Osteoblast (primary cell): ENCODE measurements around the gene RNU1-4. TPM values are rescaled to one million over a fixed set of nuclear protein-coding genes. Genes with fewer than 3 reads are reported as not detected.
"Not testable (repeated sequence)": the region's sequence is repeated elsewhere in the genome, so short reads cannot be mapped to it uniquely, and the experiment has no call there.

ENCODE experiments used
- DNase-seq: peaks from one replicate; pipeline ENCODE4 v3.0.0; 2011; ENCODE audit warnings: low spot score, mixed read lengths; ENCODE audit not compliant: insufficient read length; ENCODE audit errors: missing footprints
- H2AFZ ChIP-seq: 2 replicates; pipeline ENCODE4 v1.6.0; 2011; ENCODE audit warnings: mild to moderate bottlenecking, low read length
- H3K27ac ChIP-seq: 2 replicates; pipeline ENCODE4 v1.5.1; 2011; ENCODE audit warnings: mild to moderate bottlenecking, low read depth, low read length, moderate library complexity
- H3K27me3 ChIP-seq: 2 replicates; pipeline ENCODE4 v1.6.0; 2012; ENCODE audit warnings: mild to moderate bottlenecking, control low read depth, inconsistent platforms, low read length, moderate library complexity; ENCODE audit not compliant: insufficient read depth
- H3K36me3 ChIP-seq: 2 replicates; pipeline ENCODE4 v1.5.1; 2011; ENCODE audit warnings: mild to moderate bottlenecking, low read length, control low read depth, moderate library complexity; ENCODE audit not compliant: insufficient read depth
- H3K4me1 ChIP-seq: 2 replicates; pipeline ENCODE4 v1.5.1; 2011; ENCODE audit warnings: mild to moderate bottlenecking, low read length, control low read depth, moderate library complexity; ENCODE audit not compliant: insufficient read depth
- H3K4me2 ChIP-seq: 2 replicates; pipeline ENCODE4 v1.6.0; 2011; ENCODE audit warnings: mild to moderate bottlenecking, low read length; ENCODE audit not compliant: insufficient read depth
- H3K4me3 ChIP-seq: fragments of 200-600 bp; sonication (generic); 3 replicates; pipeline ENCODE4 v1.5.1; 2012; ENCODE audit warnings: mild to moderate bottlenecking, low read length, inconsistent platforms; ENCODE audit not compliant: insufficient read depth
- H3K79me2 ChIP-seq: 2 replicates; pipeline ENCODE4 v1.6.0; 2012; ENCODE audit warnings: mild to moderate bottlenecking, low read length, control low read depth, inconsistent platforms; ENCODE audit not compliant: insufficient read depth
- H3K9me3 ChIP-seq: 2 replicates; pipeline ENCODE4 v1.5.1; 2011; ENCODE audit warnings: low read depth, low read length, control low read depth
- H4K20me1 ChIP-seq: 2 replicates; pipeline ENCODE4 v1.6.0; 2012; ENCODE audit warnings: mild to moderate bottlenecking, low read length, control low read depth; ENCODE audit not compliant: insufficient read depth
- total RNA-seq: library from RNA; depleted of rRNA; stranded (reverse); fragments of >200 nt; gene quantifications from 2 replicates; pipeline ENCODE4 v1.2.3, GENCODE V29; 2012

RNU1-4 gene
- total RNA-seq: under 0.01 TPM in 1 of 2 replicates, not detected in the other

DNA sequence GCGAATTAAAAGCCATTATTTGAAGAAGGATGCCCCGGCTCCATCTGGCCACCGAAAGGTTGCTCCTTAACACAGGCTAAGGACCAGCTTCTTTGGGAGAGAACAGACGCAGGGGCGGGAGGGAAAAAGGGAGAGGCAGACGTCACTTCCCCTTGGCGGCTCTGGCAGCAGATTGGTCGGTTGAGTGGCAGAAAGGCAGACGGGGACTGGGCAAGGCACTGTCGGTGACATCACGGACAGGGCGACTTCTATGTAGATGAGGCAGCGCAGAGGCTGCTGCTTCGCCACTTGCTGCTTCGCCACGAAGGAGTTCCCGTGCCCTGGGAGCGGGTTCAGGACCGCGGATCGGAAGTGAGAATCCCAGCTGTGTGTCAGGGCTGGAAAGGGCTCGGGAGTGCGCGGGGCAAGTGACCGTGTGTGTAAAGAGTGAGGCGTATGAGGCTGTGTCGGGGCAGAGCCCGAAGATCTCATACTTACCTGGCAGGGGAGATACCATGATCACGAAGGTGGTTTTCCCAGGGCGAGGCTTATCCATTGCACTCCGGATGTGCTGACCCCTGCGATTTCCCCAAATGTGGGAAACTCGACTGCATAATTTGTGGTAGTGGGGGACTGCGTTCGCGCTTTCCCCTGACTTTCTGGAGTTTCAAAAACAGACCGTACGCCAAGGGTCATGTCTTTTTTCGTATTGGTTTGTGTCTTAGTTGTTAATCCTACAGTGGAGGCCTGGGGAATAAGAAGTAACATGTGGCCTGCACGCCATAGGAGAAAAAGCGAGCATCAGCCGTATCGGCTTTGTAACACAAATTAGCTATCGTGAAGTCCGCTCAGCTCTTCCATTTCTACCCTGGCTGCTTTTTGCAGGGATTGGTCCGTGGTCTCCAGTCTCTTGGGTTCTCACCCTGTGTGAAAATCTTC, at the start of gene RNU1-4:
Gene RNU1-4 (plus strand): TSS at position 470 of the 918 bp plus-strand sequence.
- not testable (repeated sequence) for H3K79me2 ChIP-seq, H3K9me3 ChIP-seq, H2AFZ ChIP-seq, H3K4me3 ChIP-seq, H3K36me3 ChIP-seq, H4K20me1 ChIP-seq, H3K27me3 ChIP-seq, H3K27ac ChIP-seq, H3K4me2 ChIP-seq, H3K4me1 ChIP-seq, DNase-seq

DNA sequence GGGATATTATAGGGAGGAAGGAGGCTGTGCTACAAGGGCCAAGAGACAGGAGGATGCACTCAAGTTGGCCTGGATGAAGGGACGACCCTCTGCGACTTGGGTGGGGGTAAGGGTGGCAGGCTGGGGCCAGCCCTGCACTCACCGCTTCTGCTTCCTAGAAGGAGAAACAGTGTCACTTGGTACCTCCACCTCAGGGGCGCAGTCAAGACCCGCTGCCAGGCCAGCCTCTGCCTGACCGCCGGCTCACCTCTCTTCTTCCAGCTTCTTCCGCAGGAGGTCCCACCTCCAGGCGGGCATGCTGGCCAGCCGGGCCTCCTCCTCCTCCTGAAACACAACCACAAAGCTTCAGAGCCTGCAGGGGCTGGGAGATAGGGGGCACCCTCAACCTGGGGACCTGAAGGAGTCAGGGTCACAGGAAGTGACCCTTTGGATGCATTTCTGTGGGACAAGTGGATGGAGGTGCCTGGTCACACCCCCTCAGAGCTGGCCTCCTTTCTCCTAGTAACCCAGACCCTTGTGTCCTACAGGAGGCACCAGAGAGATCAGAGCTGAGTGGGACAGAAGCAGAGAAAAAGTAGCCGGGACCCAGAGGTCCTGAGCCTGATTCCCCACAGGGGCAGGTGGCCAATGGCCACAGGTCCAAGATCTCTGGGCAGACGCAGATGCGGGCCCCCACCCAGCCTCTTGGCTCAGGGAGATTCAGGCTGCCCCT, 49.2 kb upstream of the RNU1-4 start:
- H4K20me1 ChIP-seq, H3K9me3 ChIP-seq, H3K36me3 ChIP-seq, H3K79me2 ChIP-seq, H3K4me1 ChIP-seq, H3K27ac ChIP-seq, H2AFZ ChIP-seq, DNase-seq, H3K4me2 ChIP-seq, H3K4me3 ChIP-seq, H3K27me3 ChIP-seq: not testable (repeated sequence)

DNA sequence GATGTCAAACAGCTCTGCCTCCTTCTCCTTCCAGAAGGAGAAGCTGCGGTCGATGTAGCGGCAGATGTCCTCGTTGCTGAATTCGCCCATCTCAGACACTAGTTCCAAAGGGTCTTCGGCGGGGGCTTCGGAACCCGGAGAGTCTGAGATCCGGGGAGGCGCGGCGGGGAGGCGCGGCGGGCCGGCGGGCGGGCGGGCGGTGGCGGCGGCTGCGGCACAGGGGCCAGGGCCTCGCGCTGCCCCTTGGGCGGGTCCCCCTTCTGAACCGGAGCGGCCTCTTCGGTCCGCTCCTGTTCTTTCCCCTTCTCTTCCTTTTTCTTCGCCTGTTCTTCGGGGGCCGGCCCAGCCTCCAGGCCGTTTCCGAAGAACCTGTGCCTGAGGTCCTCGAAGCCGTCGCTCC, 48.0 kb upstream of the RNU1-4 start:
- not testable (repeated sequence) for H3K27ac ChIP-seq, H3K79me2 ChIP-seq, H3K27me3 ChIP-seq, H2AFZ ChIP-seq, H3K4me1 ChIP-seq, H3K9me3 ChIP-seq, H3K4me2 ChIP-seq, H3K4me3 ChIP-seq, H4K20me1 ChIP-seq, DNase-seq, H3K36me3 ChIP-seq

DNA sequence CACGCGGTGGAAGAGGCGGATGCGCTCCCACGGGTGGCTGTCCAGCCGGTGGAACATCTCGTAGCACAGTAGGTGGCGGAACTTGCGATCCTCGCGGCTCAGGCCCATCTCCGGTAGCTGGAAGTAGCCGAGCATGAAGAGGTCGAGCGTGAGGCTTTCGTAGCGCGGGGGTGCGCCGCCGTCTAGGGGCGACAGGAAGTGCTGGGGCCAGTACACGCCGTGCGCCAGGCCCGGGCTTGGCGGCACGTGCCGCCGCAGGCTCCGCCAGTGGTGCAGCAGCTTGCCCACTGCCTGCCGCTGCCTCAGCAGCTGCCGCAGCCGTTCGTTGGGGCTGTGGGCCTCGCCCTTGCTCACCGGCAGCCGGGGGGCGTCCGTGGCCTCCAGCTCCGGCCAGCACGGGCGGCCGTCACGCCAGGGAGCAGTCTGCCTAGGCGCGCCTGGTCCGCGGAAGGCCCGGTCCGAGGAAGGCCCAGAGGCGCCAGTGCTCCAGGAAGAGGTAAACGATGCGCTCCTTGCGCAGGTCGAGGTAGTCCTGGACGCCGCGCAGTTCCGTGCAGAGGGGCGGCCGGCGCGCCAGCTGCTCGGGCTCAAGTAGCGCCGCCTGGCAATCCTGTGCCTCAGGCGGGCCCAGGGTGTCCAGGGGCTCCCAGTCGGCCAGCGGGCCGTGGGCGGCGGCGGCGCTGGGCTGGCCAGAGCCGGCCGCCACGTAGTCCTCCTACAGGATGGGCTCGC, 47.4 kb upstream of the RNU1-4 start:
- H3K27me3 ChIP-seq, H4K20me1 ChIP-seq, H3K79me2 ChIP-seq, H3K4me2 ChIP-seq, H3K36me3 ChIP-seq, H3K4me3 ChIP-seq, H3K4me1 ChIP-seq, H3K9me3 ChIP-seq, H2AFZ ChIP-seq, H3K27ac ChIP-seq, DNase-seq: not testable (repeated sequence)

DNA sequence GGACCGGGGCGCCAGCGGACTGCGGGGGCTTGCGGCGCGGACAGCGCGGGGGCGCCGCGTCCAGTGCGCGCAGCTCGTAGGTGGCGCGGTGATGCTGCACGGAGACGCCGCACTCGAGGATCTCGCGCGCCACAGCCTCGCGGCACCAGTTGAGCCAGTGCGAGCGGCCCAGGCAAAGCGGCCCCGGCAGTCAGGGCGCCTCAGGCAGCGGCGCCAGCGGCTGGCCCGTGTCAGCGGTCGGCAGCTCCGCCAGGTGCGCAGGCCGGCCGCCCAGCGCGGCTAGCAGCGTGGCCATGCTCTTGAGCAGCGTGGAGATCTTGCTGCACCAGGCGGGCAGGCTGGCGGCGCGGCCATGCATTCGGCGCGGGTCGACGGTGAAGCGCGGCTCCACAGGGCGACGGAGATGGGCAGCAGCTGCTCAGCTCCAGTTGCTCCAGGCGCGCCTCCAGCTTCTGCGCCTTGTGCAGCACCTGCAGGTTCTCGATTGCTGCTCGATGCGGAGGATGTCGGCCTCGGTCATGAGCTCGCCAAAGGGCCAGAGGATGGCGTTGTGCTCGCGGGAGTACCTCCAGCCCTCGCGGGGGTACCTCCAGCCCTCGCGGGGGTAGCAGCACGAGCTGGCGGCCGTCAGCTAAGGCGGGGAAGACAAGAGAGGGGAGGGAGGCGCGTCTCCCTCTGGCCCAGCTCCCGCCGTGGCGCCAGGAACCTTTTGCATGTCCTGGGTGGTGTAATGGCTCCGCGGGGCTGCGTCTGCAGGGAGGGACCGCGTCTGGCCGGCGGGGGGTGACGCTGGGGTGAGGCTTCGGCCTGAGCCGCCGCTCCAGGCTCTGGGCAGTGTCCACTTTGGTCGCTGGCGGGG, 46.6 kb upstream of the RNU1-4 start:
- not testable (repeated sequence) for H3K27ac ChIP-seq, H3K9me3 ChIP-seq, H3K4me3 ChIP-seq, H3K4me1 ChIP-seq, H4K20me1 ChIP-seq, H3K27me3 ChIP-seq, H2AFZ ChIP-seq, DNase-seq, H3K4me2 ChIP-seq, H3K79me2 ChIP-seq, H3K36me3 ChIP-seq

DNA sequence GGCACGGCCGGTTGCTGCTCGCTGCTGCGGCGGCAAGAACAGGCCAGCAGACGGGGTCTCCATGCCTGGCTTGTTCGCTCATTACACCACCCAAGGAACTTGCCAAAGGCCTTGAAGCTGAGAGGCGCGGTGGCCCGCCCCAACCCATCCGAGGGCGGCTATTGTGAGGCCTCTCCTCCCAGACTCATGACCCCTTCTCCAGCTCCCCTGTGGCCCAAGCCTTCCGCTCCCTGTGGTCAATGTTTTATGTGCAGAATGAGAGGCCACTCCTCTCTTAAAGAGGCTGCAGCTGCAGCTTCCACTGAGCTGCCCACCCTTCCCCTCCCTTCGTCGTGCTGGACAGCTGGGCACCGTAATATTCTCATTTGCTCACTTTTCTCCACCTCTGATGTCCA, 46.0 kb upstream of the RNU1-4 start:
- H3K9me3 ChIP-seq, H3K4me3 ChIP-seq, H3K27ac ChIP-seq, H3K4me2 ChIP-seq, H4K20me1 ChIP-seq, H3K27me3 ChIP-seq, H3K4me1 ChIP-seq, DNase-seq, H2AFZ ChIP-seq, H3K79me2 ChIP-seq, H3K36me3 ChIP-seq: not testable (repeated sequence)

DNA sequence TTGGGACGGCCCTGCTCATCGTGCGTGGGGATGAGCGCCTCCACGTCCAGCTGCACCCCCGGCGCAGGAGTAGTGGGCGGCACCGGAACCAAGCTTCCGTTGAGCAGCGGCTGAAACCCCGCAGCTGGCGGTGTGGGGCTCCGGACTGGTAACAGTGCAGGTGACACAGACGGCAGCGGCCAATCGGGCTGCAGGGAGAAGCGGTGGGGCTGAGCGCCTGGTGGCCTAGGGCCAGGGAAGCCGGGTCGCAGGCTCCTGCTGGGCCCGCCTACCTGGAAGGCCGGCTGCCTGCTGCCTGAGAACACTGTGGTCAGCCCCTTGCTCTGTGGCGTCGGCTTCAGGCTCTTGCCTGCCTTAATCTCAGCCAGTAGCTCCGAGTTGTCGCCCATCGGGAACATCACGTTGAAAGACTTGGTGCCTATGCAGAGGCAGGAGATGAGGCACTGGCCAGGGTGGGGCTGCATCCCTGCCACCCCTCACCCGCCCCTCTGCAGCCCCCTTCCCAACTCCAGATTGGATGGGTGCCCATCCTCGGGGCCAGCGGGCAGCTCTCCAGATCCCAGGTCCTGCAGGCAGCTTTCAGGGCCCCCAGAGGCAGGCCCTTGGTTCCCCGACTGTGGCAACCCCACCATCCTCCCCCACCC, 43.7 kb upstream of the RNU1-4 start:
- H4K20me1 ChIP-seq, H3K79me2 ChIP-seq, H3K27ac ChIP-seq, H3K4me3 ChIP-seq, H3K4me1 ChIP-seq, DNase-seq, H3K9me3 ChIP-seq, H3K4me2 ChIP-seq, H3K27me3 ChIP-seq, H2AFZ ChIP-seq, H3K36me3 ChIP-seq: not testable (repeated sequence)

DNA sequence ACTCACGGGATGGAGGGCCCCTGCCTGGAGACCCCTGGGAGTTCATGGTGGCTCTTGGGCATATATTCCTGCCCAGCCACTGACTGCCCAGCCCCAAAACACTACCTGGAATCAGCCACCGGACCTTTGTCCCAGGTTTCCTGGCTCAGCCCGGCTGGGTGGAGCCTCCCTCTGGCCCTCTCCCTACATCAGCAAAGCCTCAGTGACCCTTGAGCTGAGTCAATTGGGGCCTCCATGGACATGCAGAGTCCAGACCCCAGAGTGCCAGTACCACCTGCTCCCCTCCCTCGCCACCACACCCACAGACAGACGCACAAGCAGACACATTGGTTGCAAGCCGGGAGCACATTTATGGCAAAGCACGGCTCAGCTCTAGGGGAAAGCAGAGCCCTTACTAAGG, 43.2 kb upstream of the RNU1-4 start:
- H2AFZ ChIP-seq, H3K27ac ChIP-seq, DNase-seq, H3K79me2 ChIP-seq, H3K4me3 ChIP-seq, H3K27me3 ChIP-seq, H4K20me1 ChIP-seq, H3K36me3 ChIP-seq, H3K4me2 ChIP-seq, H3K4me1 ChIP-seq, H3K9me3 ChIP-seq: not testable (repeated sequence)
